SK-N-SH treated with all-trans-retinoic acid at 6 μM for 48 hours (cell line): ENCODE data around the gene KATNAL1.

Experiments
- GLIS3 ChIP-seq: fragments of 250-450 bp; sonication (Bioruptor Pico); IDR thresholded peaks from 2 replicates; pipeline ENCODE4 v1.5.0; 2020; ENCODE audit warnings: mild to moderate bottlenecking, moderate library complexity
- OSR1 ChIP-seq: fragments of 250-450 bp; sonication (Bioruptor Pico); IDR thresholded peaks from 2 replicates; pipeline ENCODE4 v1.8.0; 2022; ENCODE audit warnings: moderate library complexity, mild to moderate bottlenecking, inconsistent platforms
- RARB ChIP-seq: fragments of 250-450 bp; sonication (Bioruptor Pico); IDR thresholded peaks from 2 replicates; pipeline ENCODE4 v1.8.0; 2021; ENCODE audit warnings: mild to moderate bottlenecking, moderate library complexity
- ZNF565 ChIP-seq: fragments of 450-650 bp; formaldehyde crosslinking; conservative IDR thresholded peaks from 2 replicates; pipeline ENCODE4 v1.5.0; 2020; ENCODE audit warnings: low read depth, mild to moderate bottlenecking, moderate library complexity
- TF ChIP-seq, protein P1 (sequence below): fragments of 250-450 bp; sonication (Bioruptor Pico); IDR thresholded peaks from 2 replicates; pipeline ENCODE4 v1.5.1; 2021; ENCODE audit warnings: mild to moderate bottlenecking, moderate library complexity

DNA sequence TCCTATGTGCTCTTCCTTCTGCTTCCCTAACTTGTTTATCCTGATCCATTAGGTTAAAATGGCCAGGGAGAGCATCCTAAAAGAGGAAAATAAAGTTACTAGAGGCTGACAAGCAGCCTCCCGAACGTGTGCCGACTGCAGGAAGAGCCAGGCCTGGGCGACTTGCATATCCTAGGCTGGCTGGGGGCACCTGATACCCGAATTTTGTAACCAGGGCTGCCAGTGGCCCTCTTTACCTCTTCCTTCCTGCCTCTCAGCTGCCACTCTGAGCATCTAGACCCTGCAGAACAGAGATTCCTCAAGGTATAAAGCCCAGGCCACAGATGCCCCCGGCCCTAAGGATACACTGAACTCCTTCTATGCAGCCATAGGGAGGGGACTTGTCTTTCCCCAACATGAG lies 48.5 kb upstream of the KATNAL1 start:
- TF ChIP-seq OSR1 (no peak), ZNF565 (CRISPR knock-in tag) (no peak), RARB (CRISPR knock-in tag) (no peak), GLIS3 (CRISPR knock-in tag) (no peak)
- TF ChIP-seq, protein P1, sequence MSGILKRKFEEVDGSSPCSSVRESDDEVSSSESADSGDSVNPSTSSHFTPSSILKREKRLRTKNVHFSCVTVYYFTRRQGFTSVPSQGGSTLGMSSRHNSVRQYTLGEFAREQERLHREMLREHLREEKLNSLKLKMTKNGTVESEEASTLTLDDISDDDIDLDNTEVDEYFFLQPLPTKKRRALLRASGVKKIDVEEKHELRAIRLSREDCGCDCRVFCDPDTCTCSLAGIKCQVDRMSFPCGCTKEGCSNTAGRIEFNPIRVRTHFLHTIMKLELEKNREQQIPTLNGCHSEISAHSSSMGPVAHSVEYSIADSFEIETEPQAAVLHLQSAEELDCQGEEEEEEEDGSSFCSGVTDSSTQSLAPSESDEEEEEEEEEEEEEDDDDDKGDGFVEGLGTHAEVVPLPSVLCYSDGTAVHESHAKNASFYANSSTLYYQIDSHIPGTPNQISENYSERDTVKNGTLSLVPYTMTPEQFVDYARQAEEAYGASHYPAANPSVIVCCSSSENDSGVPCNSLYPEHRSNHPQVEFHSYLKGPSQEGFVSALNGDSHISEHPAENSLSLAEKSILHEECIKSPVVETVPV (CRISPR knock-in tag) = no peak
